Muscle layer of colon (tissue), 2 donors: ENCODE data around the gene RNF115.

Source experiments
- H3K27ac ChIP-seq: one replicate; pipeline ENCODE4 v1.7.0; 2013; ENCODE audit warnings: low read depth, mild to moderate bottlenecking, low read length, moderate library complexity
- H3K27me3 ChIP-seq, 2 donors: one replicate each; pipeline ENCODE4 v1.7.0; 2013; ENCODE audit warnings: low read length in 2 of 2, mild to moderate bottlenecking in 2 of 2; ENCODE audit not compliant: insufficient read depth in 2 of 2, control insufficient read depth in 1 of 2
- H3K36me3 ChIP-seq: one replicate; pipeline ENCODE4 v1.7.0; 2013; ENCODE audit warnings: mild to moderate bottlenecking, low read length; ENCODE audit not compliant: insufficient read depth
- H3K4me1 ChIP-seq: one replicate; pipeline ENCODE4 v1.7.0; 2013; ENCODE audit warnings: mild to moderate bottlenecking, low read length; ENCODE audit not compliant: insufficient read depth
- H3K4me3 ChIP-seq, 2 donors: one replicate each; pipeline ENCODE4 v1.7.0; 2013; ENCODE audit warnings: low read length in 2 of 2, low read depth in 1 of 2, mild to moderate bottlenecking in 1 of 2, moderate library complexity in 1 of 2
- H3K9ac ChIP-seq: one replicate; pipeline ENCODE4 v1.7.0; 2013; ENCODE audit warnings: low read length
- H3K9me3 ChIP-seq: one replicate; pipeline ENCODE4 v1.7.0; 2013; ENCODE audit warnings: mild to moderate bottlenecking, low read length
- donor health status: abdominal sarcoma.
- donor health status: Adenocarcinoma of cecum.

RNF115 gene

GRCh38 chr1:145689922-145690321 is 134.0 kb downstream of the RNF115 start:
- H3K27me3 ChIP-seq = no peaks in the 10 kb centered on the region
- peaks cover 6% of the 10 kb centered on the region for H3K4me1 ChIP-seq
- no peak overlapping the region for H3K4me3 ChIP-seq
- H3K27ac ChIP-seq = no peak overlapping the region
- no peaks in the 10 kb centered on the region for H3K9me3 ChIP-seq
- no peaks in the 10 kb centered on the region for H3K36me3 ChIP-seq
- H3K9ac ChIP-seq = no peak overlapping the region

- H3K27me3 ChIP-seq = no peaks in the 10 kb centered on the region
- no peak overlapping the region for H3K27ac ChIP-seq
- no peak overlapping the region for H3K9ac ChIP-seq
- H3K4me3 ChIP-seq = no peak overlapping the region
- no peaks in the 10 kb centered on the region for H3K36me3 ChIP-seq
- H3K9me3 ChIP-seq = no peaks in the 10 kb centered on the region
- H3K4me1 ChIP-seq = peaks cover 6% of the 10 kb centered on the region
These were observed 135.0 kb downstream of the RNF115 start for GRCh38 chr1:145688924-145689323.
